HG03097 (cell line): ENCODE measurements around the gene EPGN.

ENCODE experiments used
- ATAC-seq: cut with Tn5 transposase; IDR thresholded peaks from one replicate; pipeline ENCODE4 v1.9.1; 2021; ENCODE audit not compliant: unreplicated experiment, low FRiP score

EPGN gene

DNA sequence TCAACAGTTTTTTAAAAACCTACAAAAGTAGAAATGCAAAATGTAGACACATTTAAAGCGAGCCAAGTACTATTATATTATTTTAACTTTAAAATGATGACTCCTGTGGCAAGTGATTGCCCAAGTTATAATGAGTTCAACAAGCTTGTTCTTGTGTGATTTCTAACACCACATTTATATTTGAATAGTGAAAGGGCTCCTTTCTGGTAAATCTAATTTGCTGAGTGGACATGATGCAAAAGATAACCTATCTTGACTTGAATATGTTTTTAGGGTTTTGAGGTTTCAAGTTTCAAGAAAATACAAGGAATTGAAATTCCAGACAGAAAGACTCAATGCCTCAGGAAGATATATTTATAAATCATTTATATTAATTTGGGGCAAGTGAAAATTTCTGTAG, 1.1 kb upstream of the EPGN start:
- ATAC-seq: no peak

DNA sequence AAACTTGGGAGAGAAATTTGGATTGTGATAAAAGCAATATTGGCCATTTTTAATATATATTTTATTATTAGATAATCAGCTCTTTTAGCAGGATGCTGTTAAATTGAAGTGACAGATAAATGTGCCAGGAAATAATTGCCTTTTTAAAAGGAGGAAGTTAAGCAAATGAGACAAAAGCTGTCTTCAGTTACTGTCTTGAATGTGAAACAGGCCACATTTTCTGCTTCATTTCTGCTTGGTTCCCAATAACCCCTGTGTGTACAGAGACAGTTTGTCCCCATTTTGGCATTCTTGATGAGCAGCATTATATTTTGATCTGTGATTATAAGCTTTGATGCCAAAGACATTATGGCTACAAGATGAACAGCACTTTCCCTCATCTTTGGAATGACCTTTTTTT, 953 bp downstream of the EPGN start:
- no peak for ATAC-seq

DNA sequence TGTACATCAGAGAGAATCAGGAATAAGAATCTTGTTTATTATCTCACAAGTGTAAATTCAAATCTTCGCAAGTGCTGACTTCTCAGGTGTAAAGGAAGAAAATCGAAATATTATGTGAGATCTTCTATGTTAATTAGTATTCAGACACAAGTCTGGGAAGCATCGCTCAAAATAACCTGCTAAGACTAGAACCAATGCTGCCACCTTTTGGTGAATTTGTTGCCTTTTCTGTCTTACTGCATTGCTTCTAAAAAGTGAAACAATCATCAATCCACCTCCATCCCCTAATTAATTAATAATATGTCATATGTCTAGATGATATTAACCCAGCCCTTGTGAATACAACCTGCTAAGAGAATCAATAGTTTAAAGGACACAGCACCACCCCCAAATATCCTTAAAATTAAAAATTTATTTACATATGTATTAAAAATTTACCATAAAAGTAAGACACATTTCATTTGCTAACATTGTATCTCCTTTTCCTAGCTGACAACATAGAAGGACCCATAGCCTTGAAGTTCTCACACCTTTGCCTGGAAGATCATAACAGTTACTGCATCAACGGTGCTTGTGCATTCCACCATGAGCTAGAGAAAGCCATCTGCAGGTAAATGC, 3.5 kb downstream of the EPGN start:
- ATAC-seq: no peak

DNA sequence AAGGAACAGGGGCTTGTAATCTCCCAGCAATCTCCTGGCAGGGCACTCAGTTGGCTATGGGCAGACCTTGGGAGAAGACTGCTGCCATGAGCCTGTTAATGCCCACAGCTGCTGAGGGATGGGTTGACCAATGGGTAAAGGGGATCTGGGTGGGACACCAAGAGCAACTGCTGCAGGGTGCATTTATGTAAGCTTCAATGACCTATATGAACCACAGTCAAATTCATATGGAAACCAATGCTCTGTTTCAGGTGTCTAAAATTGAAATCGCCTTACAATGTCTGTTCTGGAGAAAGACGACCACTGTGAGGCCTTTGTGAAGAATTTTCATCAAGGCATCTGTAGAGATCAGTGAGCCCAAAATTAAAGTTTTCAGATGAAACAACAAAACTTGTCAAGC, 6.1 kb downstream of the EPGN start:
- no peak for ATAC-seq

DNA sequence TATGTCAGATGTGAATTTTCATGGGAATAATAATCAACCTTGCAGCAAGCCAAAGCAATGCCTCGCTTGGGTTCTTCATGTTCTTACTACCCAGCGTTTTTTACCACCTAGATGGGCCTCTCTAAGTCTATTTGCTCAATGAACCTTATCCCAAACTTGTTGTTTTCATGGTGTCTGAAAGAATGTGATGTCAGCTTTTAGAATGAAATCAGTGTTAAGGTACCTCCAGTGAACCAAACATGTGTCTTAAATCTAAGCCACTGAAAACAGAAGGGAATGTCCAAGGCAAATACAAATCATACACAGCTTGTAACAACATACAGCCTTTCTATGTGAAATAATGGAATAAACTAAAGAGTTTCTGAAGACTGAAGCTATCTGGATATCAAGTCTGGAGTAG, 6.7 kb downstream of the EPGN start:
- no peak for ATAC-seq

DNA sequence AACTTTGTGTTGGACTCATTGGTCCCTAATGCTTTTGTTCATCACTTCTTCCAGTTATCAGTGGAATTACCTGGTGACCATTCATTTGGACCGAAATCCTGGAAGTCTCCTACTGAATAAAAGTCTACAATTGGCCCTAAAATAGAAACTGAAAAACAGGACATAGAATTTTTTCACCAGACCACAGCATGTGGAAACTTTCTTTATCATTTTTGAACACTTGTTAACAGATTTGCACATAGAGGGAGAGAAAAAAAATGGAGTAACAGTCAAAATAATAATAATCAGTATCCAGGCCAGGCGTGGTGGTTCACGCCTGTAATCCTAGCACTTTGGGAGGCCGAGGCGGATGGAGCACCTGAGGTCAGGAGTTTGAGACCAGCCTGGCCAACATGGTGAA, 7.1 kb downstream of the EPGN start:
- ATAC-seq: no peak

DNA sequence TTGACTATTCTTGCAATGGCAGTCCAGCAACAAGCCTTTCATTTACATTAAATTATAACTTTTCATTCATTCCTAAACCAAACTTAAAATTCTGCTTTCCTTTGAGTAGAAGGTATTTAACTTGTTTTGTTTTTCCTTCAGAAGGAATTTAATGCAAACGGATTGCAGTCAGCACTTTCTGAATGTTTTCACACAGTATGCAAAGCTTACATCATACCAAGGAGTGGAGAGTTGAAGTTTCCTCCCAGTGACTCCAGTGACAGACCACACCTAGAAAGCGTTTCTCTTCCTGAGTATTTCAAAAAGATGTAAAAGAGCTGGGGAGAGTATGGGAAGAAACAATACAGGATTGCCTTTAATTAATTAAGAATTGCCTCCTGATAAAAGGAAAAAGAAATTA, 8.1 kb downstream of the EPGN start:
- ATAC-seq: no peak

DNA sequence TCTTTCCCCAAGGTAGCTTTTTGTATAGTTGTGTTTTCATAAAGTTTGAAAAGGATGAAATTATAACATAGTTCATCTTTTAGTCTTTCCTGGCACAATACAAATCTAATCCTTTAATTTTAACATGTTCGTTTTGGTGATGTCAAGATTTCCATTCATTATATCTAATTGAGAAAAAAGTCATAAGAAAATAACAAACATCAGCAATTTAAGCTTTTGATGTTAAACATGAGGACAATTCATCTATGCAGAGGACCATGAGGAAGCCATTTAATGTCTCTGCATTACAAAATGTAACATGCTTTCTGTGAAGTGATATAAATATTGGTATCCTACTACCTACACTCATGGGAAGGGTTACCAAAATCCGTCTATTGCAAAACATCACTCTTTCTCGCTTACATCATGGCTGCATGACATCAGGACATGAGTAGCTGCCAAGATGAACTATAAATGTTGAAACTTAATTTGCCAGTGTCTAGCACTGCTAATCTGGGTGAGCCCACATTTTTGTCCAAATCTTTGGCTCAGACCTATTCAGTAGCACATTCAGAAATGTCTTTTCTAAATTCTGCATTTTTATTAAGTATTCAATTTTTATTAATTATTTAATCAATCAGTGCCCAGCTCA, 9.5 kb downstream of the EPGN start:
- no peak for ATAC-seq

DNA sequence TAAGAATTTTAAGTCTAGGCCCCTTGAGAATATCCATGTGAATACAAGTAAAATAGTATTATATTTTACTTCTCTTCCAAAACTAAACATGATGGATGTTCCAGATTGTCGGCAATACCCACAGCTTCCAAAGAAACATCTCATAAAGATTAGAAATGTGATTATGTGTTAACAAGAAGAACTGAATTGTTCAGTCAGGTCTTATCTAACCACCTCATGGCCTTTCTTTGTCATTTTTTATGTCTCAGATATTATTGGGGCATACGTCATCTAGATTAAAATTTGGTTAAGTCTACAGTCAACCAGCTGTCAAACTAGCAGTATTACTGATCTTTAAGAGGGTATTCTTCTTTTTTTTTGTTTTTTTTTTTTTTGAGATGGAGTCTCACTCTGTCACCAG, 10.0 kb downstream of the EPGN start:
- ATAC-seq: no peak

DNA sequence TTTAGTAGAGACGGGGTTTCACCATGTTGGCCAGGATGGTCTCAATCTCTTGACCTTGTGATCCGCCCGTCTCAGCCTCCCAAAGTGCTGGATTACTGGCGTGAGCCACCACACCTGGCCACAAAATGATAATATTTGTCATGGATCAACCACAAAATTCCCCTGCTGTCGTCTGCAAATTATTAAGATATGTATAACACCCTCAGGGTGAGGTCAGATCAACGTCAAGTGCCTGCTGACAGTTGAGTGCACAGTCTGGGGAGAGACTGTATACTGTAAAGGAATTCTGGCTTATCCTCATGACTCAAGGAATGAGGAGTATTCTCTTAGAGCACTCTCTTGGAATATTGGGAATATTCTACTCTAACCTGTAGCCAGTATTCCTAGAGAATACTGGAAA, 11.2 kb downstream of the EPGN start:
- no peak for ATAC-seq

DNA sequence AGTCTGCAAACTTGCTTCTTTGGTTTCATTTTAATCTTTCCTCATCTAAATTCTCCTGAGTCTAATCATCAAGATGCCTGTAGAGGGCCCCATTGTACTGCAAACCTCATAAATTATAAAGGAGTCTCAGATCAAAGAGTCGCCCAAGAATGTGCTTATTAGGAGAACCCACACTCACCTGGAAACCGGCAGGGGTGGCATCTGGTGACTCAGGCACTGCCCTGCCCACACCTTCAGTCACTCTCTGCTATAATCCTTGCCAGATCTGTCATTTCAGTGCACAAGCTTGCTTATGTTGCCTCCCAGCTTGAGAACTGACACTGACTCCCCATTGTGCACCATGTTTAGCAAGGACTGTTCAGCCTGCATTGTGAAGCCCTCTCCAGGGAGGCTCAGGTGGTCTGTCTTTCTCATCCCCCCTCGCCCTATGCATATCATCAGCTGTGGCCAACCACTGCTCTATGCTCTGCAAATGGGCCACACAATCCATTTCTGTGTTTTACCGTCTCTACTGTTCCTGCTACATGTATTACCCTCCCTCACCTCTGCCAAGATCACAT, 12.4 kb downstream of the EPGN start:
- peak; percentile 72 for ATAC-seq

DNA sequence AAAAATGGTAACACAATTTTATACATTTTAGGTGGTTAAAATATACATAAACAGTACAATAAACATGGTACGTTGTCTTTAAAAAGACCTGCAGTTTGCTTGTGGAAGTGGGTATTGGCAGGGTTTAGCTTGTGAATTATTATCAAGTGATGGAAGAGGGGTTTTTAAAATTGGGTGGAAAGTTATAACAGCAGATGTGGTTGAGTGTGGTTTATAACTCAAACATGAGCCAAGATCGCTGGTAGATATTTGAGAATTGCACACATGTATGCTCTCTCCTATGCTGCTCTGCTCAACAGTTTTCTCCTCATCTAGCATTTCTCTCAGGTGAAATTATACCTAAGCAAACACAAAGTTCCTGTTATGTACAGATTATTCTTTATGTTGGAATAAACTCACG, 14.0 kb downstream of the EPGN start:
- no peak for ATAC-seq

DNA sequence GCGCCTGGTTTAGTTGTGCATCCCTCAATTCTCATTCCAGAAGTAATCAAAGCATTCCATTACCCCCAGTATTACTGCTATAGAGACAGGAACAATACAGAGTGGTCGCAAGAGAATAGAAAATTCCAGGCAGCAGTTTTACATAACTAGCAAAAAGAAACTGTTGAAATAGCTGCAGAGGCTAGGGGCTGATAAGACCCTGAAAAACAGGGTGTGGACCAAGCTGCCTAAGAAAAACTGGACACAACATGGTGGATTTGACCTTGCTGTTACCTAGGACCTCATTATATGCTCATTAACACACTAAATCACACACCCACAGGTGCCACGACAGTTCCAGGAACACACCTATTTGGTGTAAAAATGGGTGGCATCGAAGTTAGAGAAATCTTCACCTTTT, 15.4 kb downstream of the EPGN start:
- no peak for ATAC-seq

DNA sequence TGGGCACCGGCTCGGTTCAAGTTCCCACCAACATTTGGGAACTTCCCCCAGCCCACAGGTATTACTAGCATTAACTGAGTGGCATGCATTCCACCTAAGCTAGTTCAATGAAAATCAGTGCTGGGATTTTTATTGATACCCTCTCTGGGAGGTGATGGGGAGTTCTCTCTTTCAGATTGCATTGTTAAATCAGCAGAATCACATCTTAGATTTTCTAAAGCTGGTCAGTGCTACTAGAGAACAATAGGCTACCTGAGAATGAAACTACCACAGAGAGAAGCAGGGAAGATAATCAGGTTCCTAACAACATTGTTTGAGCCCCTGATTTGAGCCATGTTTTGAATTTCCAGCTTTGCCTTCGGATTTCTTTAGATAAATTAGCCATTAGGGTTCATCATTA, 16.0 kb downstream of the EPGN start:
- ATAC-seq: no peak

DNA sequence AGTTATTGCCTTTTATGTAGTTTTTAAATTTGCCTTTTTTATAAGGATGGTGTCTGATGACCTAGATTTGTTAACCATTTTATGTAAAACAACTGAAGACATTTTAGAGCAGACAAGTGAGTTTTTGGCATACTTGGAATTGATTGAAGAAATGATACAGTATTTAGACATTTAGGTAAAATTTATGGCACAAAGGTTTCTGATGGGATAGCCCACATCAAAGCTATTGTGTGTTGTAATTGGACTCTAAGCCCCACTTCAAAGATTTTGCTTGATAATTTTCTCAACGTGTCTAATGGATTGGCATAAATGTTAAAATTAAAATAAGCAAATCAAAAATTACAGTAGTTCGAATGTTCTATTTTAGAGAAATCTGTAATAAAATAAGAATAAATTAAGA, 17.6 kb downstream of the EPGN start:
- no peak for ATAC-seq

DNA sequence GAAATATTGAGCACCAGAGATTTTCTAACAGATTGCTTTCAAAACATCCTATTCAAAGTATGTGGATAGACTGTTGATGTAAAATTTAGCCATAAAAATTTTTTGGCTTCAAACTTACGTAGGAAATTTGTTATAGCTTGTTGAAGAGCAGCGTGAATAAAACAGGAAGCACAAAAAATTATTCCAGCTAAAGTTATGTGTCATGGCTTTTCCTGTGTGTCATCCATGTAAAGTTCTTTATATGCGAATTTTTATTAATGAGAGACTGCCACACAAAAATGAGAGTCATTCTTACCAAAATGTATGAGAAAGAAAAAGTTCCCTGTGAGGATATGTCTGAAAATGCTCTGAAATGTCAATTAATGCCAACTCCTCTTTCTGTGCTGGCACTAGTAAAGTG, 19.5 kb downstream of the EPGN start:
- ATAC-seq: no peak

DNA sequence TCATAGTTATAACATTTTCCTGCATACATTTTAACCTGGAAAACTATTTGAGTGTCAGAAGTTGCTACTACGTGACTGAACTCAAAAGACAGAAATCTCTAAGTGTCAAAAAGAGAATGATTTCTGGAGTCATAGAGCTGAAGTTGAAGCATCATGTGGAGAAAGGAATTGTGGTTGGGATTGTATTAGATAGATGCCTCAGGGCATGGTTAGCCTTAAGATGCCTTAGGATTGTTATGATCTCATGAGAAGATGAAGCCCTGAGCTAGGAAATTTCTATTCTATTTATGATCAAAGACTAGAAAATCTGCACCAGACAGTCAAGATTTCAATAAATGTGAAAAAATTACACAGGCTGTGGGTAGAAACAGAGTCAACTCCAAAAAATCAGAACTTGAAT, 20.2 kb downstream of the EPGN start:
- ATAC-seq: no peak

DNA sequence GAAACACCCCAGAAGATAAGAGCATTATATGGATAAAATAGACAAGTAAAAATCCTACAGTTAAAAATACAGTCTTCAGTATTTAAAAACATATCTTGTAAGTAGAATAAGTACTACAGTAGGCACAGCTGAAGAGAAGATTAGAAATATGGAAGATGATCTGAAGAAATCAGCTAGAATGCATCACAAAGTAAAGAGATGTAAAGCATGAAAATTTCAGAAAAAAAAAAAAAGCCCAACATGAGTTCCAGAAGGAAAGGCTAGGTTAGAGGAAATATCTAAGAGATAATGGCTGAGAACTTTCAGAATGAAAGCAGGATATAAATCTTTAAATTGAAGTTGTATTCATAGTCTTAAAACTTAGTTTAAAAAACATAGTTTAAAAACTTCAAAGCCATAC, 21.0 kb downstream of the EPGN start:
- ATAC-seq: no peak

DNA sequence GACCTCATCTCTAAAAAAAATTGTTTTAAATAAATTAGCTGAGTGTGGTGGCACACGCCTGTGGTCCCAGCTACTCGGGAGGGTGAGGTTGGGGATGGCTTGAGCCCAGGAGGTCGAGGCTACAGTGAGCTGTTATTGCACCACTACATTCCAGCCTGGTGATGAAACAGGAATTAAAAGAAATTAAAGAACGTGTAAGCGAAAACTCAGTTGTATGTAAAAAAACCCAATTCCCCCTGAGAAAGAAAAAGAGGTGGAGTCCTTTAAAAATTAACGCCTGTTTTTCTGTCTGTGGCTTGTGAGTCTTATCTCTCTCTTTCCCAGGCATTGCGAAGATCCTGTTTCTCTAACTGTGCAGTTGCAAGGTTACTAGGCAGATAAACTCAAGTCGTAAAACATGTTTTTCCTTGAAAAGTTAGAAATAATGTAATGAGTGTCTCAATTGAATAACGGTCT, 22.1 kb downstream of the EPGN start:
- no peak for ATAC-seq

DNA sequence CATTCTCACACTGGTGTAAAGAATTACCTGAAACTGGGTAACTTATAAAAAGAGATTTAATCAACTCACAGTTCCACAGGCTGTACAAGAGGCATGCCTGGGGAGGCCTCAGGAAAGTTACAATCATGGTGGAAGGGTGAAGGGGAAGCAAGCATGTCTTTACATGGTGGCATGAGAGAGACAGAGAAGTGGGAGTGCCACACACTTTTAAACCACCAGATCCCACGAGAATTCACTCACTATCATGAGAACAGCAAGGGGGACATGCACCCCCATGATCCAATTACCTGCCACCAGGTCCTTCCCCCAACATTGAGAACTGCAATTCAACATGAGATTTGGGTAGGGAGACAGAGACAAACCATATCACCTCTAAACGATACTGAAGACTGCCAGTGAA, 23.0 kb downstream of the EPGN start:
- ATAC-seq: no peak

DNA sequence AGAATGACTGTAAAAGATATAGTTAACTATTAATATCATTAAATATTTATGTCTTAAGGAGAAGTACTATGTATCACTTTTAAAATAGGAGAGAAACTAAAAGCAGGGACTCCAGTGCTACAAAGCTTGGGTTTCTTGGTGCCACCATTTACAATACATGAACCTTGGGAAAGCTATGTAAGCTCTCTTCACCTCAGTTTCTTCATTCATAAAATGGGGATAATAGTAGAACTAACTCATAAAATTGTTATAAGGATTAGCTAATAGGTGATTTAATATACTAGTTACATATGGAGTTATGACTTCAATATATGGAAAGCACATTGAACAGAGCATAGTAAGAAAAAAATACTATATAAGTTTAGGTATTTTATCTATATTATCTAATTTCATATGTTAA, 23.7 kb downstream of the EPGN start:
- ATAC-seq: no peak

DNA sequence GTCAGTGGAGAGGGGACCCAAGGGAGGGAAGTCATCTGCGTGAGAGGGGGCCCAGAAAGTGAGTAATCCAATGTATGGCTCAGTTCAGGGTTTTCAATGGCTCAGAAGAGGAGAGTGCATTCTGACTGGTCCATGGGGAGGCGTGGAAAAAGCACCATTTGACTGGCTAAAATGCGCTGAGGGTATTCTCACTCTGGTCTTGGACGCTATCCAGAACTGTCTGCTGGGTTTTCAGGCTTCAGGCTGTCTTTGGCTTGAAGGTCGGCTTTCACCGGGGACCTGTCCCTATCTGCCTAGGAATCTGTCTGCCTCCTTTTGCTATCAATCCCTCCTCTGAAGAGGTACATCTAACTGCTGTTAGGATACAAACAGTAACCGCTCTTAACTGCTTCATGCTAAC, 26.4 kb downstream of the EPGN start:
- no peak for ATAC-seq
